ENCODE measurements around the gene GNA14. TPM values are rescaled to one million over a fixed set of nuclear protein-coding genes. Genes with fewer than 3 reads are reported as not detected.

Gene GNA14
- total RNA-seq, 3 donors from 2014 or later: 1.8 to 2.9 (median 2.0) TPM

DNA sequence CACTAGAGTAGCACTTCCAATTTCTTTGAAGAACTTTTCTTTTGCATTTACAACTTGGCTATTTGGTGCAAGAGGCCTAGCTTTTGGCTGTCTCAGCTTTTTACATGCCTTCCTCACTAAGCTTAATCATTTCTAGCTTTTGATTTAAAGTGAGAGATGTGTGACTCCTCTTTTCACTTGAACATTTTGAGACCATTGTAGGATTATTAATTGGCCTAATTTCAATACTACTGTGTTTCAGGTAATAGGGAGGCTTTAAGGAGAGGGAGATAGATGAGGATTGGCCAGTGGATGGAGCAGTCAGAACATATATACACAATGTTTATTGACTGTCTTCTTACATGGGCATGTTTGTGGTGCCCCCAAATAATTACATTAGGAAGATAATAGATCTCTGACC is 161.7 kb downstream of the GNA14 start:
- DNase-seq (ENCODE audit: low spot score in 2 of 2): no peak
- intact Hi-C loops (cut with DNase I; ENCODE audit: low total_unique reads): no loop called here
- H3K27ac ChIP-seq: no peak overlapping the region
- TF ChIP-seq, protein P1, sequence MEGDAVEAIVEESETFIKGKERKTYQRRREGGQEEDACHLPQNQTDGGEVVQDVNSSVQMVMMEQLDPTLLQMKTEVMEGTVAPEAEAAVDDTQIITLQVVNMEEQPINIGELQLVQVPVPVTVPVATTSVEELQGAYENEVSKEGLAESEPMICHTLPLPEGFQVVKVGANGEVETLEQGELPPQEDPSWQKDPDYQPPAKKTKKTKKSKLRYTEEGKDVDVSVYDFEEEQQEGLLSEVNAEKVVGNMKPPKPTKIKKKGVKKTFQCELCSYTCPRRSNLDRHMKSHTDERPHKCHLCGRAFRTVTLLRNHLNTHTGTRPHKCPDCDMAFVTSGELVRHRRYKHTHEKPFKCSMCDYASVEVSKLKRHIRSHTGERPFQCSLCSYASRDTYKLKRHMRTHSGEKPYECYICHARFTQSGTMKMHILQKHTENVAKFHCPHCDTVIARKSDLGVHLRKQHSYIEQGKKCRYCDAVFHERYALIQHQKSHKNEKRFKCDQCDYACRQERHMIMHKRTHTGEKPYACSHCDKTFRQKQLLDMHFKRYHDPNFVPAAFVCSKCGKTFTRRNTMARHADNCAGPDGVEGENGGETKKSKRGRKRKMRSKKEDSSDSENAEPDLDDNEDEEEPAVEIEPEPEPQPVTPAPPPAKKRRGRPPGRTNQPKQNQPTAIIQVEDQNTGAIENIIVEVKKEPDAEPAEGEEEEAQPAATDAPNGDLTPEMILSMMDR (IDR thresholded peaks at IDR 0.05): no peak
- no peak for TF ChIP-seq POLR2A (IDR thresholded peaks at IDR 0.05)
- no peak for TF ChIP-seq POLR2AphosphoS5 (IDR thresholded peaks at IDR 0.05)
- H3K4me3 ChIP-seq: no peak overlapping the region
- peaks cover 5 to 9% of the 10 kb centered on the region in 2 donors for H3K9me3 ChIP-seq
- no peaks in the 10 kb centered on the region for H3K4me1 ChIP-seq
- no peaks in the 10 kb centered on the region for H3K36me3 ChIP-seq
- no peaks in the 10 kb centered on the region for H3K27me3 ChIP-seq

DNA sequence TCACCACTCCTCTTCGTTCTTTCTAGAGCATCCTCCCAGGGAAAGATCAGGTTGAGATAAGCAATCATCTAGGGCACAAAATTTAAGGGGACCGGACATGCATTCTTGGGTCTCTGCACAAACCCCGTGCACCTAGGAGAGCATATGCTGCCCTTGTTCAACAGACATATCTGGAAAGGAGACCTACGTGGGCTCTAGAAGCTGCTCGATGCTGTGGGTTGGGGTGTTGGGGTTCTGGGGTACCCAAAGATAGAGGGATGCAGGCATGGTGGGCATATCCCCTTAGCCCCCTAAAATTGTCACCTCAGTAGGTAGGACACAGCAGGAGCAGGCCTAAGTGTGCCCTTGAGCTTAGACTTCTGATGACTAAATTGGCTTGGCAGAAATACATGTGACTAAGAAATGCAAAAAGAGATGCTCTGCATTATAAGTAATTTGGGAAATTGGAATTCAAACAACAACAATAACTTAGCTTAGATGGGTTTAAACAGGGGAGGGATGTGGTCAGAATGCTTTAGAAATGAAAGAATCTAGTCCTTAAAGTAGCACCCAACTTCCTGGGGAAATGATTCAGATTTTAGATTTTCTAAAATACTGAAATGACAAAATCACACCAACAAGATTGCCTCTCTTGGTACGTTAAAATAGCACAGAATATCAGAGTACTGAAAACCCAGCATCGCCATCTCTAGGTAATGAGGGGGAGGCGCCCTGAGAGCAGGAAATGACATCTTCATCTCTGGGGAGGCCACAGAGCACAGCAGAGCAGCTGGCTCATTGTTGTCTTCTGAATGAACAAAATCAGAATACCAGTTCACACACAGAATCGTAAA is 172.3 kb downstream of the GNA14 start:
- TF ChIP-seq POLR2AphosphoS5 (IDR thresholded peaks at IDR 0.05) (no peak), POLR2A (IDR thresholded peaks at IDR 0.05) (no peak)
- TF ChIP-seq, protein P1 (IDR thresholded peaks at IDR 0.05): no peak
- H3K27ac ChIP-seq: no peak overlapping the region
- H3K27me3 ChIP-seq: no peaks in the 10 kb centered on the region
- H3K4me1 ChIP-seq: no peaks in the 10 kb centered on the region
- intact Hi-C loops (cut with DNase I; ENCODE audit: low total_unique reads): no loop called here
- no peaks in the 10 kb centered on the region for H3K36me3 ChIP-seq
- no peak for DNase-seq (ENCODE audit: low spot score in 2 of 2)
- H3K4me3 ChIP-seq: no peak overlapping the region
- H3K9me3 ChIP-seq: peaks cover 4 to 21% of the 10 kb centered on the region in 2 donors

DNA sequence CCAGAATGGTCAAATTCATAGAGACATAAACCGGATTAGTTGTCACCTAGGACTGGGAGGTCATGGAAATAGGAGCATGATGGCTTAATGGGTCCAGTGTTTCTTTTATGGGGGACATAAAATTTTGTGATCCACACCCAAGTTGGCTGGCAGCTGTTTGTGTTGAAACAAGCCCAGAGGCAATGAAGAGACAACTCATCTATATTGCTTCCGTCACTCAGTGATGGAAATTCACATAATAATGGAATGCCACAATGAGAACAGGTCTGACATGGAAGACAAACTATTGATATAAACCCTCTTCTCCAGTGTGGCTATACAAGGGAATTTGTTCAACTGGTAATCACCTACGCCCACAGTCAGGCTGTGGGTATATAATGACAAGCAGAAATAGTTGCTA is 173.2 kb downstream of the GNA14 start:
- DNase-seq (ENCODE audit: low spot score in 2 of 2): no peak
- Histone ChIP-seq H3K36me3 (no peaks in the 10 kb centered on the region), H3K4me1 (no peaks in the 10 kb centered on the region), H3K27me3 (no peaks in the 10 kb centered on the region), H3K27ac (no peak overlapping the region), H3K9me3 (peaks cover 4 to 21% of the 10 kb centered on the region in 2 donors), H3K4me3 (no peak overlapping the region)
- TF ChIP-seq POLR2AphosphoS5 (IDR thresholded peaks at IDR 0.05) (no peak), POLR2A (IDR thresholded peaks at IDR 0.05) (no peak)
- TF ChIP-seq, protein P1 (IDR thresholded peaks at IDR 0.05): no peak
- intact Hi-C loops (cut with DNase I; ENCODE audit: low total_unique reads): no loop called here

DNA sequence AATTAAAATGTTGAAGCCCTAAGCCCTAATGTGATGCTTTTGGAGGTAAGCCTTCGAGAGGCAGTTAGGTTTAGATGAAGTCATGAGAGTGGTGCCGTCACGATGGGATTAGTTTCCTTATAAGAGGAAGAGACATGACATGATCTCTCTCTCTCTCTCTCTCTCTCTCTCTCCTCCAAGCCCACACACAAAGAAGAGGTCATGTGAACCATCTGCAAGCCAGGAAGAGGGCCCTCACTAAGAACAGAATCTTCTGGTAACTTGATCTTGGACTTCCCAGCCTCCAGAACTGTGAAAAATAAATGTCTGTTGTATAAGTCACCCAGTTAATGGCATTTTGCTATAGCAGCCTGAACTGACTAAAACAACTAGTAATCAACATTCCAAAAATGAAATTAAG is 175.5 kb downstream of the GNA14 start:
- intact Hi-C loops (cut with DNase I; ENCODE audit: low total_unique reads): no loop called here
- Histone ChIP-seq H3K9me3 (peaks cover 4 to 20% of the 10 kb centered on the region in 2 donors), H3K36me3 (no peaks in the 10 kb centered on the region), H3K27ac (no peak overlapping the region), H3K4me1 (no peaks in the 10 kb centered on the region), H3K27me3 (no peaks in the 10 kb centered on the region), H3K4me3 (no peak overlapping the region)
- TF ChIP-seq POLR2A (IDR thresholded peaks at IDR 0.05) (no peak), POLR2AphosphoS5 (IDR thresholded peaks at IDR 0.05) (no peak)
- TF ChIP-seq, protein P1 (IDR thresholded peaks at IDR 0.05): no peak
- no peak for DNase-seq (ENCODE audit: low spot score in 2 of 2)

DNA sequence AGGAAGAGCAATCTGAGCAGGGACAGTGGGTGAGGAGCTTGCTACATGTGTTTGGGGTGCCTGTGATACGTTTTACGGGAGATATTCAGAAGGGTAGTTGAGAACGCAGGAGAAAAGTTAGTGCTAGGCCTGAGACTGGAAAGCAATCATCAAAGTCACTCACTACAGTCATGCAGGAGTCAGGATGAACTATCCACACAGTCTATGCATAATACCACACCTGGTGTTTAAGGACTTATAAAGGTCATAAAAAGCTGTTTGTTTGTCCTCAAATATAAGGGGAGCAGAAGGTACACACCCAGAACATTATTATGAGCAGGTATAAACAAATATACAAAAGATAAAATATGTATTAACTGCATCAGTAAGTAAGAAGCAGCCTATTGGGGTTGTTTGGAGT is 176.6 kb downstream of the GNA14 start:
- no peaks in the 10 kb centered on the region for H3K27me3 ChIP-seq
- H3K27ac ChIP-seq: no peak overlapping the region
- intact Hi-C loops (cut with DNase I; ENCODE audit: low total_unique reads): no loop called here
- no peak for DNase-seq (ENCODE audit: low spot score in 2 of 2)
- no peaks in the 10 kb centered on the region for H3K36me3 ChIP-seq
- H3K4me1 ChIP-seq: no peaks in the 10 kb centered on the region
- peaks cover 4 to 13% of the 10 kb centered on the region in 2 donors for H3K9me3 ChIP-seq
- no peak overlapping the region for H3K4me3 ChIP-seq
- no peak for TF ChIP-seq POLR2AphosphoS5 (IDR thresholded peaks at IDR 0.05)
- no peak for TF ChIP-seq POLR2A (IDR thresholded peaks at IDR 0.05)
- TF ChIP-seq, protein P1 (IDR thresholded peaks at IDR 0.05): no peak

Data from breast epithelium (tissue), 4 donors.